ENCODE measurements around the gene FKBP2. TPM values are rescaled to one million over a fixed set of nuclear protein-coding genes. Genes with fewer than 3 reads are reported as not detected.

The FKBP2 gene
- total RNA-seq, 4 donors from 2014 or later = 20.2 to 54.7 (median 27.6) TPM

DNA sequence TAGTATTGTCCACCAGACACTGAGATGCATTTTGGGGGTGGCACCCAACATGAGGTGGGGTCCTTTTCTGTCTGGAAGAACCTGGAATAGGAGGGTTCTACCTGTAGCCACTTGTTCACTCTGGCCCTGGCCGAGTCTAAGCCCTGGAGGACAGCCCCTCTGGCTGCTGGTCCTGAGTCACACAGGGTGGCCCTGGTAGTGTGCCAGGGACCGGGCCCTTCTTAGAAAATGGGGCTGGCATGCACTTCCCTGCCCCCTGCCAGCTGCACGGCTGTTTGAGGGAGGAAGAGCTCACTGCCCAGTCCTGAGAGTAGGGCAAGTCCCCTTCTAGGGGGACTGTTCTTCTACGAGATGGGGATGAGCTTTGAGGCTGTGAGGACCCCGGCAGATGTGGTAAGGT, 12.6 kb downstream of the FKBP2 start:
- no peak overlapping the region for H3K4me3 ChIP-seq
- intact Hi-C loops (cut with DNase I; ENCODE audit: low total_unique reads) (no loop called here), in situ Hi-C loops (cut with MboI; ENCODE audit: low sequenced_read_pairs in 4 of 4) (no loop called here)
- peak overlapping the region in 3 of 4 donors; percentile 6 to 77 (median 34) for H3K27ac ChIP-seq
- H3K9me3 ChIP-seq = no peaks in the 10 kb centered on the region
- H3K36me3 ChIP-seq = peaks cover 0 to 22% of the 10 kb centered on the region in 2 donors
- no peak for ATAC-seq
- DNase-seq = peak in 1 of 2 donors; percentile 65
- H3K4me1 ChIP-seq = peaks cover 30 to 31% of the 10 kb centered on the region in 2 donors
- TF ChIP-seq, protein P1, sequence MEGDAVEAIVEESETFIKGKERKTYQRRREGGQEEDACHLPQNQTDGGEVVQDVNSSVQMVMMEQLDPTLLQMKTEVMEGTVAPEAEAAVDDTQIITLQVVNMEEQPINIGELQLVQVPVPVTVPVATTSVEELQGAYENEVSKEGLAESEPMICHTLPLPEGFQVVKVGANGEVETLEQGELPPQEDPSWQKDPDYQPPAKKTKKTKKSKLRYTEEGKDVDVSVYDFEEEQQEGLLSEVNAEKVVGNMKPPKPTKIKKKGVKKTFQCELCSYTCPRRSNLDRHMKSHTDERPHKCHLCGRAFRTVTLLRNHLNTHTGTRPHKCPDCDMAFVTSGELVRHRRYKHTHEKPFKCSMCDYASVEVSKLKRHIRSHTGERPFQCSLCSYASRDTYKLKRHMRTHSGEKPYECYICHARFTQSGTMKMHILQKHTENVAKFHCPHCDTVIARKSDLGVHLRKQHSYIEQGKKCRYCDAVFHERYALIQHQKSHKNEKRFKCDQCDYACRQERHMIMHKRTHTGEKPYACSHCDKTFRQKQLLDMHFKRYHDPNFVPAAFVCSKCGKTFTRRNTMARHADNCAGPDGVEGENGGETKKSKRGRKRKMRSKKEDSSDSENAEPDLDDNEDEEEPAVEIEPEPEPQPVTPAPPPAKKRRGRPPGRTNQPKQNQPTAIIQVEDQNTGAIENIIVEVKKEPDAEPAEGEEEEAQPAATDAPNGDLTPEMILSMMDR (IDR thresholded peaks at IDR 0.05 in 4 of 5, conservative IDR thresholded peaks at IDR 0.05 in 1 of 5) = no peak
- TF ChIP-seq POLR2A (IDR thresholded peaks at IDR 0.05) = no peak
- H3K27me3 ChIP-seq = no peaks in the 10 kb centered on the region

DNA sequence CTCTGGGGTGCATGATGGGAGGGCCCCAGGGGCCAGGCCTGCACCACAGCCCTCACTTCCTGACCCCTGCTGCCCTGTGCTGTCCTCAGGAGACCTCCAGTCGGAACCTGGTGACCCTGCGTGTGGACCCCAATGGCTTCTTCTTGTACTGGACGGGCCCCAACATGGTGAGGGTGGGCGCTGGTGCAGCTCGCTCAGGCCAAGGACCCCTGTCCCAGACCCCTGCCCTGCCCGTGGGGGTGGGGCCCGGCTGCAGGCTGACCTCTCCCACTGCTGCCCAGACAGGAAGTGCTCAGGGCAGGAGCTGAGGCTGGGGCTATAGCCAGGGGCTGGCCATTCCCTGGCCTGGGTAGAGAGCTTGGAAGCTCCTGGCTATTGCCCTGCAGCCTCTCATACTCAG, 13.4 kb downstream of the FKBP2 start:
- DNase-seq (no peak), ATAC-seq (no peak)
- peaks cover 0 to 30% of the 10 kb centered on the region in 2 donors for H3K36me3 ChIP-seq
- no peak overlapping the region for H3K27ac ChIP-seq
- in situ Hi-C loops (cut with MboI; ENCODE audit: low sequenced_read_pairs in 4 of 4) (no loop called here), intact Hi-C loops (cut with DNase I; ENCODE audit: low total_unique reads) (no loop called here)
- H3K4me3 ChIP-seq = no peak overlapping the region
- peaks cover 30 to 31% of the 10 kb centered on the region in 2 donors for H3K4me1 ChIP-seq
- H3K27me3 ChIP-seq = no peaks in the 10 kb centered on the region
- TF ChIP-seq POLR2A (IDR thresholded peaks at IDR 0.05) = no peak
- TF ChIP-seq, protein P1 (IDR thresholded peaks at IDR 0.05 in 4 of 5, conservative IDR thresholded peaks at IDR 0.05 in 1 of 5) = no peak
- H3K9me3 ChIP-seq = no peaks in the 10 kb centered on the region

- no peak for DNase-seq
- in situ Hi-C loops (cut with MboI; ENCODE audit: low sequenced_read_pairs in 4 of 4) (no loop called here), intact Hi-C loops (cut with DNase I; ENCODE audit: low total_unique reads) (no loop called here)
- no peak for TF ChIP-seq POLR2A (IDR thresholded peaks at IDR 0.05)
- TF ChIP-seq, protein P1 (IDR thresholded peaks at IDR 0.05 in 4 of 5, conservative IDR thresholded peaks at IDR 0.05 in 1 of 5) = no peak
- Histone ChIP-seq H3K4me3 (no peak overlapping the region), H3K9me3 (no peaks in the 10 kb centered on the region), H3K27me3 (no peaks in the 10 kb centered on the region), H3K4me1 (peaks cover 30 to 31% of the 10 kb centered on the region in 2 donors), H3K36me3 (peaks cover 0 to 33% of the 10 kb centered on the region in 2 donors), H3K27ac (no peak overlapping the region)
- no peak for ATAC-seq
Observed at GRCh38 chr11:64255135-64256128, 14.5 kb downstream of the FKBP2 start.

DNA sequence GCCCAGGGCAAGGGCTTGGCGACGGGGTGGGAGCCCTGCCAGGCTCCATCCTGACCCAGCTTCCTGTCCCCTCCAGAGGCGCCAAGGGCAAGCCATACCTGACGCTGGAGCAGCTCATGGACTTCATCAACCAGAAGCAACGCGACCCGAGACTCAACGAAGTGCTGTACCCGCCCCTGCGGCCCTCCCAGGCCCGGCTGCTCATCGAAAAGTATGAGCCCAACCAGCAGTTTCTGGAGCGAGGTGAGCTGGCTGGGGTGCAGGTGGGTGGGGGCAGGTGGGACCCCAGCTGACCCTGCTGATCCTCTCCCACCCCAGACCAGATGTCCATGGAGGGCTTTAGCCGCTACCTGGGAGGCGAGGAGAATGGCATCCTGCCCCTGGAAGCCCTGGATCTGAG, 15.4 kb downstream of the FKBP2 start:
- in situ Hi-C loops (cut with MboI; ENCODE audit: low sequenced_read_pairs in 4 of 4) = no loop called here
- Histone ChIP-seq H3K4me3 (no peak overlapping the region), H3K36me3 (peaks cover 0 to 33% of the 10 kb centered on the region in 2 donors), H3K9me3 (no peaks in the 10 kb centered on the region), H3K27ac (no peak overlapping the region), H3K27me3 (no peaks in the 10 kb centered on the region), H3K4me1 (peaks cover 24 to 25% of the 10 kb centered on the region in 2 donors)
- no peak for TF ChIP-seq POLR2A (IDR thresholded peaks at IDR 0.05)
- TF ChIP-seq, protein P1 (IDR thresholded peaks at IDR 0.05 in 4 of 5, conservative IDR thresholded peaks at IDR 0.05 in 1 of 5) = no peak
- intact Hi-C loops (cut with DNase I; ENCODE audit: low total_unique reads) = no loop called here
- ATAC-seq (no peak), DNase-seq (no peak)

Measured in gastrocnemius medialis (tissue), 4 donors.